Panc1 (cell line): ENCODE measurements around the gene INPP4B. TPM values are rescaled to one million over a fixed set of nuclear protein-coding genes. Genes with fewer than 3 reads are reported as not detected.

Experiments
- ATAC-seq: fragments of 200-7000 bp; cut with Tn5 transposase; 2 replicates; pipeline ENCODE4 v1.9.1; 2020; ENCODE audit warnings: mild to moderate bottlenecking, moderate library complexity
- BruUV-seq: library from RNA; stranded (reverse); fragments of 400-500 nt; replicated peaks from 2 replicates; lab custom pipeline; 2021; lab: Mats Ljungman, UMichigan
- CTCF ChIA-PET: fragments of 300-600 bp; sonication (Branson Sonifier 250); formaldehyde crosslinking; loops from one replicate; lab custom pipeline; 2022; ENCODE audit warnings: antibody characterized with exemption; lab: Charles Lee
- POLR2A ChIA-PET: fragments of 300-600 bp; sonication (Branson Sonifier 250); formaldehyde crosslinking; loops from one replicate; lab custom pipeline; 2022; ENCODE audit warnings: antibody characterized with exemption; lab: Charles Lee
- DNase-seq: peaks from one replicate; pipeline ENCODE4 v3.0.0-alpha.2; 2010; ENCODE audit warnings: low read depth, low spot score
- H3K27ac ChIP-seq: 2 replicates; pipeline ENCODE4 v1.5.1; 2011; ENCODE audit warnings: mild to moderate bottlenecking, low read length, inconsistent platforms
- H3K27me3 ChIP-seq: fragments of 200-500 bp; sonication (Bioruptor generic); 2 replicates; pipeline ENCODE4 v1.6.0; 2014; ENCODE audit warnings: low read length, inconsistent platforms; ENCODE audit not compliant: control insufficient read depth, insufficient read depth
- H3K36me3 ChIP-seq: fragments of 200-500 bp; sonication (Bioruptor generic); 2 replicates; pipeline ENCODE4 v1.5.1; 2014; ENCODE audit warnings: inconsistent platforms, mild to moderate bottlenecking, low read length, moderate library complexity; ENCODE audit not compliant: control insufficient read depth, insufficient read depth
- H3K4me1 ChIP-seq: 2 replicates; pipeline ENCODE4 v1.5.1; 2011; ENCODE audit warnings: inconsistent platforms, mild to moderate bottlenecking, low read length, moderate library complexity; ENCODE audit not compliant: control insufficient read depth, insufficient read depth
- H3K4me3 ChIP-seq, 2 experiments: 2 replicates each; pipeline ENCODE4 v1.5.1; 2011 to 2012; ENCODE audit warnings: low read depth in 2 of 2, low read length in 2 of 2, mild to moderate bottlenecking in 2 of 2, inconsistent platforms in 1 of 2, moderate library complexity in 1 of 2
- H3K9me3 ChIP-seq: fragments of 200-500 bp; sonication (Bioruptor generic); 2 replicates; pipeline ENCODE4 v1.5.1; 2014; ENCODE audit warnings: low read depth, mild to moderate bottlenecking, inconsistent platforms, low read length, moderate library complexity; ENCODE audit not compliant: control insufficient read depth, insufficient read depth
- POLR2AphosphoS5 ChIP-seq: IDR thresholded peaks from 2 replicates; pipeline ENCODE4 v1.6.1; 2012; ENCODE audit warnings: mild to moderate bottlenecking, low read depth, low read length, moderate library complexity
- SIN3A ChIP-seq: IDR thresholded peaks from 2 replicates; pipeline ENCODE4 v1.6.1; 2012; ENCODE audit warnings: low read depth, mild to moderate bottlenecking, low read length, moderate library complexity, borderline replicate concordance; ENCODE audit not compliant: insufficient read depth
- TCF7L2 ChIP-seq: IDR thresholded peaks from 2 replicates; pipeline ENCODE4 v1.6.1; 2011; ENCODE audit warnings: mild to moderate bottlenecking, low read depth, low read length, inconsistent platforms
- in situ Hi-C: cut with HindIII; loops from 2 replicates; pipeline ENCODE4 v1.10.0; 2016; ENCODE audit warnings: low sequenced_read_pairs, low pct_unique_long_range_greater_than_20kb
- intact Hi-C: fragments of 100-400 bp; cut with micrococcal nuclease; formaldehyde crosslinking; loops from one replicate; pipeline ENCODE4 v1.10.0; 2022; ENCODE audit not compliant: unreplicated experiment
- total RNA-seq: library from RNA; stranded (reverse); gene quantifications from one replicate; pipeline ENCODE4 v1.2.1, GENCODE V29; 2021; ENCODE audit not compliant: unreplicated experiment
- TF ChIP-seq, protein P1 (sequence below), 2 experiments: IDR thresholded peaks; 2 replicates each; pipeline ENCODE4 v1.6.1; 2011 to 2012; ENCODE audit warnings: low read depth in 2 of 2, control low read depth in 1 of 2, low read length in 1 of 2, mild to moderate bottlenecking in 1 of 2, moderate library complexity in 1 of 2; ENCODE audit not compliant: insufficient read depth in 1 of 2
- TF ChIP-seq, protein P2 (sequence below): fragments of 450-650 bp; IDR thresholded peaks from 2 replicates; pipeline ENCODE4 v1.5.1; 2017; ENCODE audit warnings: mild to moderate bottlenecking

The INPP4B gene
- total RNA-seq, 1 experiment from 2014 or later, result 4.5 TPM

DNA sequence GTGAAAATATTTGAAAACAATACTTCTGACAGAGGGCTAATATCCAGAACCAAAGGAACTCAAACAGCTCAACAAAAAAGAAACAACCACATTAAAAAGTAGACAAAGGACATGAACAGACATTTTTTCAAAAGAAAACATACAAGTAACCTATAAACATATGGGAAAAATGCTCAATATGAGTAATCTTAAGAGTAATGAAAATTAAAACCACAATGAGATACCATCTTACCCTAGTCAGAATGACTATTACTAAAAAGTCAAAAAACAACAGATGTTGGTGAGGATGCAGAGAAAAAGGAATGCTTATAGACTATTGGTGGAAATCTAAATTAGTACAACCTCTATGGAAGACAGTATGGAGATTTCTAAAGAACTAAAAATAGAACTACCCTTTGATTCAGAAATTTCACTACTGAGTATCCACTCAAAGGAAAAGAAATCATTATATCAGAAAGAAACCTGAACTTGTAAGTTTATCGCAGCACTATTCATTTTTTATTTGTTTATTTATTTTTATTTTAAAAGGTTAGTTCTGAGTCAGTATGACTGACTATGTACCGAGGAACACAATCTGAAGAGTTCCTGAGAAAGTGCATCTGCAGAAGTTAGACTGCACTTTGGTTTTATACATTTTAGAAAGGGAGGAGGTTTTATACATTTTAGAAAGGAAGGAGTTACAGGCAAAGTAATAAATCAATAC, 231.3 kb downstream of the INPP4B start:
- no peaks in the 10 kb centered on the region for H3K4me1 ChIP-seq
- no peak for TF ChIP-seq SIN3A
- TF ChIP-seq, protein P1, sequence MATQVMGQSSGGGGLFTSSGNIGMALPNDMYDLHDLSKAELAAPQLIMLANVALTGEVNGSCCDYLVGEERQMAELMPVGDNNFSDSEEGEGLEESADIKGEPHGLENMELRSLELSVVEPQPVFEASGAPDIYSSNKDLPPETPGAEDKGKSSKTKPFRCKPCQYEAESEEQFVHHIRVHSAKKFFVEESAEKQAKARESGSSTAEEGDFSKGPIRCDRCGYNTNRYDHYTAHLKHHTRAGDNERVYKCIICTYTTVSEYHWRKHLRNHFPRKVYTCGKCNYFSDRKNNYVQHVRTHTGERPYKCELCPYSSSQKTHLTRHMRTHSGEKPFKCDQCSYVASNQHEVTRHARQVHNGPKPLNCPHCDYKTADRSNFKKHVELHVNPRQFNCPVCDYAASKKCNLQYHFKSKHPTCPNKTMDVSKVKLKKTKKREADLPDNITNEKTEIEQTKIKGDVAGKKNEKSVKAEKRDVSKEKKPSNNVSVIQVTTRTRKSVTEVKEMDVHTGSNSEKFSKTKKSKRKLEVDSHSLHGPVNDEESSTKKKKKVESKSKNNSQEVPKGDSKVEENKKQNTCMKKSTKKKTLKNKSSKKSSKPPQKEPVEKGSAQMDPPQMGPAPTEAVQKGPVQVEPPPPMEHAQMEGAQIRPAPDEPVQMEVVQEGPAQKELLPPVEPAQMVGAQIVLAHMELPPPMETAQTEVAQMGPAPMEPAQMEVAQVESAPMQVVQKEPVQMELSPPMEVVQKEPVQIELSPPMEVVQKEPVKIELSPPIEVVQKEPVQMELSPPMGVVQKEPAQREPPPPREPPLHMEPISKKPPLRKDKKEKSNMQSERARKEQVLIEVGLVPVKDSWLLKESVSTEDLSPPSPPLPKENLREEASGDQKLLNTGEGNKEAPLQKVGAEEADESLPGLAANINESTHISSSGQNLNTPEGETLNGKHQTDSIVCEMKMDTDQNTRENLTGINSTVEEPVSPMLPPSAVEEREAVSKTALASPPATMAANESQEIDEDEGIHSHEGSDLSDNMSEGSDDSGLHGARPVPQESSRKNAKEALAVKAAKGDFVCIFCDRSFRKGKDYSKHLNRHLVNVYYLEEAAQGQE (IDR thresholded peaks at IDR 0.05; ENCODE audit: insufficient read depth in 1 of 2, low read depth in 2 of 2, low read length in 1 of 2), result no peak
- TF ChIP-seq, protein P2, sequence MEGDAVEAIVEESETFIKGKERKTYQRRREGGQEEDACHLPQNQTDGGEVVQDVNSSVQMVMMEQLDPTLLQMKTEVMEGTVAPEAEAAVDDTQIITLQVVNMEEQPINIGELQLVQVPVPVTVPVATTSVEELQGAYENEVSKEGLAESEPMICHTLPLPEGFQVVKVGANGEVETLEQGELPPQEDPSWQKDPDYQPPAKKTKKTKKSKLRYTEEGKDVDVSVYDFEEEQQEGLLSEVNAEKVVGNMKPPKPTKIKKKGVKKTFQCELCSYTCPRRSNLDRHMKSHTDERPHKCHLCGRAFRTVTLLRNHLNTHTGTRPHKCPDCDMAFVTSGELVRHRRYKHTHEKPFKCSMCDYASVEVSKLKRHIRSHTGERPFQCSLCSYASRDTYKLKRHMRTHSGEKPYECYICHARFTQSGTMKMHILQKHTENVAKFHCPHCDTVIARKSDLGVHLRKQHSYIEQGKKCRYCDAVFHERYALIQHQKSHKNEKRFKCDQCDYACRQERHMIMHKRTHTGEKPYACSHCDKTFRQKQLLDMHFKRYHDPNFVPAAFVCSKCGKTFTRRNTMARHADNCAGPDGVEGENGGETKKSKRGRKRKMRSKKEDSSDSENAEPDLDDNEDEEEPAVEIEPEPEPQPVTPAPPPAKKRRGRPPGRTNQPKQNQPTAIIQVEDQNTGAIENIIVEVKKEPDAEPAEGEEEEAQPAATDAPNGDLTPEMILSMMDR, result no peak
- no peak for TF ChIP-seq POLR2AphosphoS5
- no peak for TF ChIP-seq TCF7L2
- H3K9me3 ChIP-seq, result no peaks in the 10 kb centered on the region
- CTCF ChIA-PET, result no interaction called here
- intact Hi-C loops, result no loop called here
- H3K36me3 ChIP-seq, result no peaks in the 10 kb centered on the region
- no peaks in the 10 kb centered on the region for H3K27me3 ChIP-seq
- DNase-seq (no peak), ATAC-seq (peak; percentile 85)
- POLR2A ChIA-PET, result no interaction called here
- H3K27ac ChIP-seq, result peak overlapping the region; percentile 1; the same call in 1 of the 2 replicates
- no peak overlapping the region for H3K4me3 ChIP-seq
- in situ Hi-C loops, result no loop called here
- BruUV-seq, result no TSS peak

DNA sequence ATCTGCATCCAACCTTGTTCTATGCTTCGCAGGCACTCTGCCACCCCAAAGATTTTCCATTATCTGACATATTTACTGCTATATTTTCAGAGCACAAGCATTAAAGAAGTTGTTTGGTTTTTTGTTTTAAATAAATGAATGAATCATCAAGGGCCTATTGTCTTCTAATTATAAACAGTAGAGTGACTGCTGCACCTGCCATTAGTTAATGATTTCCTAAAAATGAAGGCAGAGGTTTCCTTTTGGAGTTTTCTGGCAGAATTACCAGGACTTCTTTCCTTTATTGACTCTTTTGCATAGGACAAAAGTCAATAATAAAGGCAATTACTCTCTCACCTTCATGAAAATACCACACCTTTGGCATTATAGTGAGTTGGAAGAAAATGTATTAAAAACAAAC, 238.1 kb downstream of the INPP4B start:
- H3K36me3 ChIP-seq, result no peaks in the 10 kb centered on the region
- DNase-seq (no peak), ATAC-seq (no peak)
- no peak for TF ChIP-seq SIN3A
- intact Hi-C loops (no loop called here), in situ Hi-C loops (no loop called here)
- BruUV-seq, result no TSS peak
- no peaks in the 10 kb centered on the region; the same call in 1 of the 2 replicates for H3K9me3 ChIP-seq
- H3K4me1 ChIP-seq, result no peaks in the 10 kb centered on the region
- no peaks in the 10 kb centered on the region for H3K27me3 ChIP-seq
- H3K4me3 ChIP-seq, result no peak overlapping the region
- ChIA-PET CTCF (no interaction called here), POLR2A (no interaction called here)
- H3K27ac ChIP-seq, result no peak overlapping the region

DNA sequence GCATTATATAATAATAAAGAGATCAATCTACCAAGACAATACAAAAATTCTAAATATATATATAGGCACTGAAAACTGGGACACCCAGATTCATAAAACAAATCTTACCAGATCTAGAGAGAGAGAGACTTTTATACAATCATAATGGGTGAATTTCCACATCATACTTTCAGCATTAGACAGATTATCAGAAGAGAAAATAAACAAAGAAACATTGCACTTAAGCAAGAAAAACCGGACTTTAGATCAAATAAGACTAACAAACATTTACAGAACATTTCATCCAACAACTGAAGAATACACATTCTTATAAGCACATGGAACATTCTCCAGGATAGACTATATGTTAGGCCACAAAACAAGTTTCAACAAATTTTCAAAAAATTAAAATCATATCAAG, 245.1 kb downstream of the INPP4B start:
- in situ Hi-C loops (no loop called here), intact Hi-C loops (no loop called here)
- Histone ChIP-seq H3K9me3 (no peaks in the 10 kb centered on the region; the same call in 1 of the 2 replicates), H3K4me1 (no peaks in the 10 kb centered on the region), H3K36me3 (no peaks in the 10 kb centered on the region), H3K27ac (no peak overlapping the region), H3K27me3 (no peaks in the 10 kb centered on the region), H3K4me3 (no peak overlapping the region)
- TF ChIP-seq SIN3A (no peak), TCF7L2 (no peak), POLR2AphosphoS5 (no peak)
- TF ChIP-seq, protein P2, result no peak
- TF ChIP-seq, protein P1 (IDR thresholded peaks at IDR 0.05; ENCODE audit: insufficient read depth in 1 of 2, low read depth in 2 of 2, low read length in 1 of 2), result no peak
- DNase-seq, result no peak
- CTCF ChIA-PET, result no interaction called here
- POLR2A ChIA-PET, result no interaction called here
- no peak for ATAC-seq
- no TSS peak for BruUV-seq
